ENCODE results near the gene CD47. TPM values are rescaled to one million over a fixed set of nuclear protein-coding genes. Genes with fewer than 3 reads are reported as not detected.

Gene CD47
- total and polyA plus RNA-seq, 2 of the 4 experiments (the other 2 are of a cell fraction): 45.9 to 52.0 TPM

DNA sequence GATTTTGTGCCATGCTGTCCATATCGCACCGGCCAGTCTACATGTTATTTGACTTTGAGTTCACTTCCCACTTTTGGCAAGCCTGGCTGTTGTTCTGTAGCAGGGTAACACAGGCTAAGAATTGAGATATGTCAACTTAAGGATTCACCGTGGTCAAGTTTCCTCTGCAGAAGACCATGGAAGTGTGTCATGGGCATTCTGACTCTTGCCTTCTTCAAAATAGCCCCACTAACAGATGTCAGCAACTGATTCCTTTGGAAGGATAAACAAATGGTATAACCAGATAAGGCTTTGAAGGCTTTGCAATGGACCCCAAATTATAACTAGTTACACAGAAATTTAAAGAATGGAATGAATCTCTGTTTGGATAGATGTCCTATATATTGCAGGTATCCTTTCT is 20.1 kb upstream of the CD47 start:
- Histone ChIP-seq H2BK20ac (ENCODE audit: low read depth, low read length) (no peak overlapping the region), H4K20me1 (ENCODE audit: insufficient read depth, low read length) (no peaks in the 10 kb centered on the region), H3K9ac (ENCODE audit: low read depth, low read length) (no peak overlapping the region), H2BK5ac (ENCODE audit: low read depth, low read length, poor library complexity, severe bottlenecking) (no peak overlapping the region), H3K36me3 (ENCODE audit: control insufficient read depth, insufficient read depth, low read length) (no peaks in the 10 kb centered on the region), H3K9me1 (ENCODE audit: insufficient read depth, low read length) (no peaks in the 10 kb centered on the region; the same call in 1 of the 2 replicates), H2AK9ac (replicated peaks; ENCODE audit: low read depth, low read length, poor library complexity) (no peak overlapping the region), H3K27me3 (ENCODE audit: control insufficient read depth, insufficient read depth, low read length) (no peaks in the 10 kb centered on the region), H2AK5ac (ENCODE audit: low read depth, low read length) (no peak overlapping the region), H4K91ac (ENCODE audit: insufficient read depth, low read depth, low read length) (no peak overlapping the region), H3K4me3 (ENCODE audit: insufficient read depth, low read depth, low read length) (no peak overlapping the region), H3K27ac (ENCODE audit: insufficient read depth, low read length) (no peak overlapping the region), H3K79me1 (ENCODE audit: low read depth in 1 of 2, low read length in 2 of 2) (no peaks in the 10 kb centered on the region), H2AFZ (replicated peaks; ENCODE audit: low read length, poor library complexity) (no peak overlapping the region), H3K4ac (ENCODE audit: low read depth, low read length) (no peak overlapping the region), H3K4me2 (ENCODE audit: low read depth, low read length) (no peak overlapping the region), H3K56ac (ENCODE audit: extremely low read depth, insufficient read depth, low read length) (no peak overlapping the region), H3K14ac (replicated peaks; ENCODE audit: low read depth, low read length) (no peak overlapping the region; the same call in 1 of the 2 replicates), H3K4me1 (ENCODE audit: control insufficient read depth, insufficient read depth, low read length) (no peaks in the 10 kb centered on the region), H4K5ac (ENCODE audit: low read depth, low read length) (no peak overlapping the region), H3K9me3 (ENCODE audit: control insufficient read depth, insufficient read depth, low read length) (no peaks in the 10 kb centered on the region), H2BK15ac (ENCODE audit: low read depth, low read length) (no peak overlapping the region), H3K23ac (ENCODE audit: low read depth, low read length) (no peak overlapping the region), H3K18ac (ENCODE audit: low read depth, low read length) (no peak overlapping the region), H2BK120ac (ENCODE audit: low read depth, low read length) (no peak overlapping the region), H4K8ac (ENCODE audit: low read depth in 2 of 2, low read length in 2 of 2) (no peak overlapping the region)
- intact Hi-C loops (cut with micrococcal nuclease) (no loop called here), in situ Hi-C loops (cut with MboI; ENCODE audit: low sequenced_read_pairs) (no loop called here), dilution Hi-C loops (cut with HindIII; ENCODE audit: low sequenced_read_pairs, unreplicated experiment) (no loop called here)
- no TSS peak for BruUV-seq (replicated peaks)
- CTCF ChIA-PET: no interaction called here
- POLR2A ChIA-PET (ENCODE audit: unreplicated experiment): no interaction called here
- TF ChIP-seq RCOR1 (IDR thresholded peaks at IDR 0.05; ENCODE audit: insufficient replicate concordance, low read length) (no peak), SMC3 (IDR thresholded peaks at IDR 0.05; ENCODE audit: low read depth, low read length) (no peak), POLR2A (IDR thresholded peaks at IDR 0.05; ENCODE audit: low read depth, low read length) (no peak), BHLHE40 (IDR thresholded peaks at IDR 0.05; ENCODE audit: low read depth, low read length) (no peak), MAZ (IDR thresholded peaks at IDR 0.05; ENCODE audit: borderline replicate concordance, low read depth, low read length) (no peak), FOS (IDR thresholded peaks at IDR 0.05; ENCODE audit: low read depth, low read length) (no peak), NFE2L2 (IDR thresholded peaks at IDR 0.05; ENCODE audit: low read depth, low read length) (no peak), CHD1 (IDR thresholded peaks at IDR 0.05; ENCODE audit: low read depth, low read length) (no peak), RFX5 (IDR thresholded peaks at IDR 0.05; ENCODE audit: low read depth, low read length) (no peak), MAFK (IDR thresholded peaks at IDR 0.05; ENCODE audit: low read depth, low read length) (no peak), RAD21 (IDR thresholded peaks at IDR 0.05; ENCODE audit: low read length) (no peak), MXI1 (IDR thresholded peaks at IDR 0.05; ENCODE audit: borderline replicate concordance, low read depth, low read length) (no peak), CEBPB (IDR thresholded peaks at IDR 0.05; ENCODE audit: low read depth, low read length) (no peak)
- TF ChIP-seq, protein P1, sequence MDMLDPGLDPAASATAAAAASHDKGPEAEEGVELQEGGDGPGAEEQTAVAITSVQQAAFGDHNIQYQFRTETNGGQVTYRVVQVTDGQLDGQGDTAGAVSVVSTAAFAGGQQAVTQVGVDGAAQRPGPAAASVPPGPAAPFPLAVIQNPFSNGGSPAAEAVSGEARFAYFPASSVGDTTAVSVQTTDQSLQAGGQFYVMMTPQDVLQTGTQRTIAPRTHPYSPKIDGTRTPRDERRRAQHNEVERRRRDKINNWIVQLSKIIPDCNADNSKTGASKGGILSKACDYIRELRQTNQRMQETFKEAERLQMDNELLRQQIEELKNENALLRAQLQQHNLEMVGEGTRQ (IDR thresholded peaks at IDR 0.05; ENCODE audit: low read depth, low read length): no peak
- TF ChIP-seq, protein P2, sequence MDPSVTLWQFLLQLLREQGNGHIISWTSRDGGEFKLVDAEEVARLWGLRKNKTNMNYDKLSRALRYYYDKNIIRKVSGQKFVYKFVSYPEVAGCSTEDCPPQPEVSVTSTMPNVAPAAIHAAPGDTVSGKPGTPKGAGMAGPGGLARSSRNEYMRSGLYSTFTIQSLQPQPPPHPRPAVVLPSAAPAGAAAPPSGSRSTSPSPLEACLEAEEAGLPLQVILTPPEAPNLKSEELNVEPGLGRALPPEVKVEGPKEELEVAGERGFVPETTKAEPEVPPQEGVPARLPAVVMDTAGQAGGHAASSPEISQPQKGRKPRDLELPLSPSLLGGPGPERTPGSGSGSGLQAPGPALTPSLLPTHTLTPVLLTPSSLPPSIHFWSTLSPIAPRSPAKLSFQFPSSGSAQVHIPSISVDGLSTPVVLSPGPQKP (IDR thresholded peaks at IDR 0.05; ENCODE audit: borderline replicate concordance, low read depth, low read length): no peak
- TF ChIP-seq, protein P3, sequence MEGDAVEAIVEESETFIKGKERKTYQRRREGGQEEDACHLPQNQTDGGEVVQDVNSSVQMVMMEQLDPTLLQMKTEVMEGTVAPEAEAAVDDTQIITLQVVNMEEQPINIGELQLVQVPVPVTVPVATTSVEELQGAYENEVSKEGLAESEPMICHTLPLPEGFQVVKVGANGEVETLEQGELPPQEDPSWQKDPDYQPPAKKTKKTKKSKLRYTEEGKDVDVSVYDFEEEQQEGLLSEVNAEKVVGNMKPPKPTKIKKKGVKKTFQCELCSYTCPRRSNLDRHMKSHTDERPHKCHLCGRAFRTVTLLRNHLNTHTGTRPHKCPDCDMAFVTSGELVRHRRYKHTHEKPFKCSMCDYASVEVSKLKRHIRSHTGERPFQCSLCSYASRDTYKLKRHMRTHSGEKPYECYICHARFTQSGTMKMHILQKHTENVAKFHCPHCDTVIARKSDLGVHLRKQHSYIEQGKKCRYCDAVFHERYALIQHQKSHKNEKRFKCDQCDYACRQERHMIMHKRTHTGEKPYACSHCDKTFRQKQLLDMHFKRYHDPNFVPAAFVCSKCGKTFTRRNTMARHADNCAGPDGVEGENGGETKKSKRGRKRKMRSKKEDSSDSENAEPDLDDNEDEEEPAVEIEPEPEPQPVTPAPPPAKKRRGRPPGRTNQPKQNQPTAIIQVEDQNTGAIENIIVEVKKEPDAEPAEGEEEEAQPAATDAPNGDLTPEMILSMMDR (conservative IDR thresholded peaks at IDR 0.05; ENCODE audit: low read depth, low read length): no peak
- no CpG with 5 or more reads among the region's 3 CpGs for WGBS, 2 experiments (ENCODE audit: extremely low coverage in 2 of 2, insufficient read length in 1 of 2)
- ATAC-seq (ENCODE audit: low read depth) (no peak), DNase-seq (no peak)

Data from IMR-90 (cell line).